Activated CD4-positive, alpha-beta T cell treated with anti-CD3 and anti-CD28 coated beads for 4 hours (primary cell): ENCODE data around the gene TMEM258.
A peak's percentile ranks its signal among the peaks of the same experiment; 100 is the strongest.

Experiments used
- DNase-seq, 2 donors: peaks; one replicate each; pipeline ENCODE4 v3.0.0-alpha.2; 2020

TMEM258 gene

DNA sequence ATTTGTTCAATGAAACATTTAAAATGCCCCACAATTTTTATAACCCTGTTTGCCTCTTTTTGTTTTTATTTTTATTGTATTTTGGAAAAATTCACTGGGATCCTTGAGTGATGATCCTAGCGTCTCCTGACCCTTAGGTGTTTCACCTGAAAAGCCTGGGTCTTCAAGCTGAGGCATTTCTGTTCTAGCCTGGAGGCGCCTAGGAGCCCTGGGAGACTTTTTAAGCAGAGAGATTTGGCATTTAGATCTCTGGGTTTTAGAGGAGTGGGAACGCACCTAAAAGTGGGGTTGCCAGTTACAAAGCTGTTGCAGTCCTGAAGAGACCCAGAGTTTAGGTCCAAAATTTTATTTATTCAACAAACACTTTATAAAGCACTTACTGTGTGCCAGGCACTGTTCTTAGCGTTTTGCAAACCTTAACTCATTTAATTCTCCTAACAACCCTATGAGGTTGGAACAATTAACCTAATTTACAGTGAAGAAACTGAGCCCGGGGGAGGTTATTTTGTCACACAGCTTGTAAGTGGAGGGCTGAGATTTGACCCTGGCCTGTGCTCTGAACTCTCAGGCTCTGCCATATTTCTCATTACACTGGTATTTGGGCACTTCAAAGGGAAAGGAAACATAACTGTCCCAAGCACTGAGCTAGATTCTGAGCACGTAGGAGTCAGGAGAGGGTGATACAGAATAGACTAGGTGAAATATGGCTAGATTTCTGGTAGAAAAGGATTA, 25.2 kb upstream of the TMEM258 start:
- no peak for DNase-seq

DNA sequence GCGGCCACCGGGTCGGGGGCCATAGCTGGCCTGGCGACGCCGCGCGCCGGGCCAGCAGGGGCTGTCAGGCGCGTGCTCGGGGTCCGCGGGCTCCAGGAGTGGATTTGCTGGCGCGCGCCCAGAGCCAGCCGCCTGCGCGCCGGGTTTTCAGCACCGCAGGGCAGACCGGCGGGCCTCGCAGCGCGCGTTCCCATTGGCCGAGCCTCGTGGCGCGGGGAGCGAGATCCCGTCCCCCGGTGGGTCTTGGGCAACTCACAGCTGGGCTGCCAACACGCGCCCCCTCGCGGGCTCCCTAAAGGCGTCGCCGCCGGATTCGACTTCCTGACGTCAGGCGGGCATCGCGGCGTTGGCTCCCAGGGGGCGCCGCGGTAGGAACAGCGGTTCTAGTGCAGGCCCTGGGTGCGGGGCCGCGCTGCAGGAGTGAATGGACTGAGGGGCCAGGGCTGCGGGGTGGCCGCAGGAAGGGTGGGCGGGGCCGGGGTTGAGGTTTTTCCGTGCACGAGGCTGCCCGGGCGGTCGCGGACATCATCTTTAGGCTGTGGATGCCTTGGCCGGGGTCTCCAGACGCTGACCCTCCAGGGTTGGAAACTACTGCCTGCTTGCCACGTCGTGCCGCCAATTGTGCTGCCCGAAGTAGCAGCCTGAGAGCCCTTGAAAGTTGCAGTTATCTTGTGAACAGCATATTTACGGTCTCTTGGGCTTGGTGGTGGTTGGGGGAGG, 24.5 kb upstream of the TMEM258 start, which contains the start of gene FADS1:
Gene FADS1, minus strand, starts transcription at position 268 of the 720 bp plus-strand sequence. Its CDS starts 74 bp downstream, at position 194.
- DNase-seq, result peak; percentile 64 to 67

DNA sequence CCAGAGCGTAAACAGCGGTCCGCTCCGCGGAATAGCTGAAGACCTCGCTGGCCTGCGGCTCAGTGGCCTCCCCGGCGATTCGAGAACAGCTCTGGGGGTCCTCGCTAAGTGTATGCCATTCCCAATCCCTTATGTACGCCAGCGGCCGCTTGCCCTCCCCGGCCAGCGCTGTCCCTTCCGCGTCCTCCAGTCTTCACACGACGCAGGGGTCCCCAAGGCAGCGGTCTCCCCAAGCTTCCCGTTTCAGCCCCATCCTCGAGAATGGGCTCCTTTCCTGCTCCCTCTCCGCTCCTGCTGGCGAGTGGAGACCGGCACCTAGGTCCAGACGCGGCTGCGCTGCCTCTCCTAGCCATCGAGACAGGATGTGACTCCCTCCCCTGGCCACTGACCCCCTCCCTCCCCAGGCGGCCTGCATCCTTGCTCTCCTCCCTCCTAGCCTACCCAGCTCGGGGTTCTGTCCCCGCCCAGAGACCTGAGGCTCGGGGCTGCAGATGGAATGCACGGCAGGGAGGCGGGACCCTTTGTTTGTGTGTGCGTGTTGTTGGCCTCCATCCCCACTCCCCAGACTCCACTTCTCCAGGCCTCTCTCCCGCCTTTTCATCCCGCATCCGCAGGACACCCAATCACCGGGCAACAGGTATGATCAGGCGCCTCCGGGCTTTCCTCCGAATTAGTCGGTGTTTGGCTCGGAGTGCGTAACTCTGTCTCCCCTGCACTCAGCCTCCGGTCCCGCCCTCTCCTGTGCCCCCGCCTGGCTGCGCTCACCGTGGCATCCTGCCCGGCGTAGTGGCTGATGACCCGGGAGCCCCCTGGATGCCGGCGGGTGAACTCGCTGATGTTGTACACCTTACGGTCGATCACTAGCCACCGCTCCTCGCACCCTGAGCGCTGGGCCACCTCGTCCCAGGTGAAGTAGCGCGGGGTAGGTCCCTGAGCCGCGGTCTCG, 23.7 kb upstream of the TMEM258 start:
- peak; percentile 54 to 57 for DNase-seq

DNA sequence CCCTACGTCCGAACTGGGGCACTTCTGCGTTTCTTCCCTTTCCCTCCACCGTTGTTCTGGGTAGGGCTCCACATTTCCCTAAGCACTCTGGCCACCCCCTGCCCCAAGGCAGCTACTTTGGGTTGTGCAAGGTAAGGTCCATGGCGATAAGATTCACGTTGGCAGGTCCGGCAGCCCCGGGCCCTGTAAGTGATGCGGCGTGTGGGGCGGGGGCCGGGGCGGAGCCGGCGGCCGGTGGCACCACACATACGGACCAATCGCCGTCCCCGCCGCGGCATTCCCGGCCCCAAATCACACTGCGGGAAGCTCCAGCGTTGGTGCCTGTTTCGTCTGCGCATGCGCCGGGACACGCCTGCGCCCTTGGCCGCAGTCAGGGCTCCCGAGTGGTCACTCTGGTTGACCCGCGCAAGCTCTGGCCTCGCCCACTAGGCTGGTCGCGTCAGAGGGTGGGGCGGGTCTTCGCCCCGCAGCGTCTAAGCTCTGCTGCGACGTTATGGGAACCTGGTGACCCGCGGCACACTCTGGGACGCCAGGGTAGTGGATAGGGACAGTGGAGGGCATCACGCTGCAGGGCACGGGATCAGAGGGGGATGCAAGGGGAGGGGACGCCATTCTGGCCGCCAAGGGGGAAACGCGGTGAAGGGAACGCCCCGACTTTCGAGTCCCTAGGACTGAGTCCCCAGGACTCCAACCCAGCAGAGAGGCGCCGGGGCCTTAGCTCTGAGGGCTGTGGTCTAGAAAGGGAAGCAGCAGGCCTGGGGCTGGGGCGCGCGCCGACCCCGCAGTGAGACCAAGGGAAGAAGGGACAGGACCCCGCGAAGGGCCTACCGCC, 22.8 kb upstream of the TMEM258 start:
- peak; percentile 11 to 25 for DNase-seq

DNA sequence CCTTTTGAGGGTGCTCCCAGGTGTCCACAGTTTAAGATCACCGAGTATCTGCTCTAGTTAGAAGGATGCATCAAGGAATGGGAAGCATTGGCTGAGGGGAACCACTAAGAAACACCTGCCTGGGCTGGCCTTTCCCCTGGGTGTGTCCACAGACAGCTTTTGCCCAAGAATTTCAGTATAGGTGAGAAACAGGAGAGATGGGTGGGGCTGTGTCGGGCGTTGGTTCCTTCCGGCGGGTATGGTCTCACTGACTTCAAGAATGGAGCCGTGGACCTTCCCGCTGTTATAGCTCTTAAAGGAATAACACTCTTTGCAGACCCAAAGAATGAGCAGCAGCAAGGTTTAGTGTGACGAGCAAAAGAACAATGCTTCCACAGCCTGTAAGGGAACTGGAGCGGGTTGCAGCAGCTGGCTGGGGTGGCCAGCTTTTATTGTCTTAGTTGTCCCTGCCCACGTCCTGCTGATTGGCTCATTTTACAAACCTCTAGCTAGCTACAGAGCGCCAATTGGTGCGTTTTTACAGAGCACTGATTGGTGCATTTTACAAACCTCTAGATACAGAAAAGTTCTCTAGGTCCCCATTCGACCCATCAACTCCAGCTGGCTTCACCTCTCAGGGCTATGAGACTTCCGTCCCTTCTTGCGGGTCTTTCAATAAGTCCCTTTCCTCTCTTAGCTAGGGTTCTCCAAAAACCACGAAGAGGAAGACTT, 22.0 kb upstream of the TMEM258 start:
- DNase-seq, result no peak

DNA sequence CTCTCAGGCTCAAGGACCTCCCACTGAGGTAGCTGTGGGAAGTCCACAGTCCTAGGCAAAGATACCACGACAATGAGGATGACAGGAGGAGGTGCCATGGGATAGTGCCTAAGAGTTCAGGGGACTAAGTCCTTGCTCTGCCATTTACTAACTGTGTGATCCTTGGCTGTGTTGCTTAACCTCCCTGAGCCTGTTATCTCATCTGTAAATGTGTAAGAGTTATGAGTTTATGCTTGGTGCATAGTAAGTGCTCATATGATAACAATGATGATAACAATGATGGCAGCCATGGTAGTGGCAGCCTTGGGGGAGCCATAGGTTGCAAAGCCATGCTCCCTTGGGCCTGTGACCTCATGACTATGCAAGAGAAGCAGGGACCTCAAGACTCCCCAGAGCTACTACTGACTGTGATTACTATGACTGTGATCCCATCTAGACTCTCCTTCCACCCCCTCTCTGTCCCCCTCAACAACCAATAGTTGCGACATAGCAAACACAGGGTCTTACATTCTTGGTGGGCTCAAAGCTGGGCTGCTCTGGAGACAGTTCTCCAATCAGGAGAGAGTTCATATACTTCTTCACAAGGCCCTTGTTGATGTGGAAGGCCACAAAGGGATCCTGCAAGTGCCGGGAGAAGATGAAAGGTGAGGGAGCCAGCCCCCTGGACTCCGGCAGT, 20.5 kb upstream of the TMEM258 start:
- DNase-seq, result no peak

DNA sequence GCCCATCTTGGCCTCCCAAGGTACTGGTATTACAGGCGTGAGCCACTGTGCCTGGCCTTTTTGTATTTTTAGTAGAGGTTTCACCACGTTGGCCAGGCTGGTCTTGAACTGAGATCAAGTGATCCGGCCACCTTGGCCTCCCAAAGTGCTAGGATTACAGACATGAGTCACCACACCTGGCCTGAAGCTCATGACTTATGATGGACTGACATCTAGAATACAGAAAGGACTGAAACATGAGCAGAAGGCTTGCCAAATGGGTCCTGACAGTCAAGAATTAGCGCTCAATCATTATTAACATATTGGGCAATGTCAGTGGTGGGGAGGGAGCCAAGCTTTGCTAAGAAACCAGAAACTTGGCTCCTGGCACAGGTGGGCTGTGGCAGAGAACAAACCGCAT, 19.4 kb upstream of the TMEM258 start:
- no peak for DNase-seq

DNA sequence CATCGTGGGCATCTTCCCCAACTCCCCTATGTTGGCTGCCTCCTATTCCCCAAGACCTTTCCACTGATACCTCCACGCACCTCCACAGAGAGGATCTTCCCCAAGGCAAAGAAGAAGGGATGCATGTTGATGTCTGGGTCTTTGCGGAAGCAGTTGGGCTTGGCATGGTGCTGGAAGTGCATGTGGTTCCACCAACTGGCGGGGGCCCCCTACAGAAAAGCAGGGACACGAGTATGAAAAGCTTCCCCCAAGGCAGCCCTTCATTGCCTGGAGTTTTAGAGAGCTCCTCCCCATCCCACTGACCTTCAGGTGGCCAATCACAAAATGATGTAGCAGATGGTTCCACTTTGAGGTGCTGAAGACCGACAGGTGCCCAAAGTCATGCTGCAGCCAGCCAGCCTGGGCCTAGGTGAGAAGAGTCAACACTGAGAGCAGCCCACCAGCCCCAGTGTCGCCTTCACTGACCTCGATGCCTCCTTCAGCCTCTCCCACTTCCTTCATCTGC, 18.3 kb upstream of the TMEM258 start:
- no peak for DNase-seq

DNA sequence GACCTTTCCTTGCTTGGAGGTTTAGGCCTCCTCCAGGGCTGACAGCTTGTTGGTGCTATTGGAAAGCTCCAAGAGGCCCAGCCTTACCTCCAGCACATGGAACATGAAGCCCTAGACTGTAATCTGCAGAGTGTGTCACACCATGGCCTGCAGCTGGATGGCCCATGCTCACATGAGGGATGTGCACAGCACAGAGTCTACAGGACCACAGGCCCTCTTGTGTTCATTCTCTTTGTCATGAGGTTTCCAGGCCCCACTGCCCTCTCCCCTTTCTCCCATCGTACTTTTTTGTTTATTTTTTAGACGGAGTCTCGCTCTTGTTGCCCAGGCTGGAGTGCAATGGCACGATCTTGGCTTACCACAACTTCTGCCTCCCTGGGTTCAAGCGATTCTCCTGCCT, 14.4 kb upstream of the TMEM258 start:
- no peak for DNase-seq

DNA sequence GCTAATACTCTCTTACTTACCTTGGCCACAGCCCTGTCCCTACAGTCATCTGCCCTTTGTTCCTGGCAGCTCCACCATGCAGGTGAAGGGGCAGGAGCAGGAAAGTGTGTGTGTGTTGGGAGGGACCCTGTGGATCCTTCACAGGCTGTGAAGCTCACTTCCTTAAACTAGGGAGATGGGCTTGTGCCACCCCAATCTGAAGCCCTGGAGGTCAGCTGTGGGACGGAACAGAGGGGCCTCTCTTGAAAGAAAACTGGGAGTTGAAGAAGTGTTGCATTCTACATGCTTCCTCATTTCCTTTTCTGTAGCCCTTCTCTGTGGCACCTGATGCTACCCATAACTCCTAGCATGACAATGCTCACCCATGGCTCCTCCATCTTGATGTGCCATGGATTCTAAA, 12.7 kb upstream of the TMEM258 start:
- no peak for DNase-seq

DNA sequence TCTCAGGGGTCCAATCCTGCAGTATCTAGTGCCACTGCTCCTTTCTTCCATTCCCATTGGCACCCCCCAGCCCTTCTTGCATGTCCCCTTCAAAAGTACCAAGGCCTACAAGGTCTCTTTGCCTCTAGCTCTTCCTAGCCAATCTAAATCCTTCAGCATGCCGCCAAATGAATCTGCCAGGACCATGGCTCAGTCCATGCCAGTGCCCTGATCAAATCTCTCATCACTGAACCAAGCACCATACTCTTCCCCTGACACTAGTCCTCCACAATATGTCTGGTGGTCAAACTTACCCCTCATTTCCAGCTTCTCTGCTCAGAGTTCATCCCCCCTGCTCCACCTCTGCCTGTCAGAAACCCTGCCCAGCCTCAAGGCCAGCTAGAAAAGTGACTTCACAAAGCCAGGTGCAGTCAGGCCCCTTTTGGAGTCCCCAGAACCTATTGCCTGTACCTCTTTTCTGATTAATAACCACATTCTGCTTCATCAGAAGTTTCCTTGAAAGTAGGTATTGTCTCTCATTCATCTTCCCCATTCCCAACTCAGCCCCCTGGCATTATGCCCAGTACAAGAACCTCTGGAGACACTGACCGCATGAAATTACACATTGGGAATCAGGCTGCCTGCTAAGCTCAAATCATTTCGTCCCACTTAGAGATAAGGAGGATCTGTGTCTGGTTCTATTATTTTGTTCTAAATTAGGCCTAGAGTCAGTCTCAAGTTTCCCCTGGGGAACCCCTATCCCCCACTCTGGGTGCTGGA, 11.7 kb upstream of the TMEM258 start:
- no peak for DNase-seq

DNA sequence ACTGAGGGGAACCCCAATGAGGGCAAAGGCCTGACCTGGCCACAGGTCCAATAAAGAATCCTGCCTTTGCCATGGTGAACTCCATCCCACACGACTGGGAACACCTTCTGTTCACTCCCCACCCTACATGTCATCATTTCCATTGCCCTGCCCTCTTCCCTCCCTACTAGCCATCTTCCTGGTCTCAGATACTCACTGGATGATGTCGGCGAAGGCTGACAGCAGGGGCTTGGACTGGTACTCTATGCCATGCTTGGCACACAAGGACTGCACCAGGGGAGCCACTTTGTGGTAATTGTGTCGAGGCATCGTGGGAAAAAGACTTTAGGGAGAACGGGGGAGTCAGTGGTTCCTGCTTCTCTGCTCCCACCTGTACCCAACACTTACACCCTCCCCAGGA, 10.2 kb upstream of the TMEM258 start:
- DNase-seq, result no peak

DNA sequence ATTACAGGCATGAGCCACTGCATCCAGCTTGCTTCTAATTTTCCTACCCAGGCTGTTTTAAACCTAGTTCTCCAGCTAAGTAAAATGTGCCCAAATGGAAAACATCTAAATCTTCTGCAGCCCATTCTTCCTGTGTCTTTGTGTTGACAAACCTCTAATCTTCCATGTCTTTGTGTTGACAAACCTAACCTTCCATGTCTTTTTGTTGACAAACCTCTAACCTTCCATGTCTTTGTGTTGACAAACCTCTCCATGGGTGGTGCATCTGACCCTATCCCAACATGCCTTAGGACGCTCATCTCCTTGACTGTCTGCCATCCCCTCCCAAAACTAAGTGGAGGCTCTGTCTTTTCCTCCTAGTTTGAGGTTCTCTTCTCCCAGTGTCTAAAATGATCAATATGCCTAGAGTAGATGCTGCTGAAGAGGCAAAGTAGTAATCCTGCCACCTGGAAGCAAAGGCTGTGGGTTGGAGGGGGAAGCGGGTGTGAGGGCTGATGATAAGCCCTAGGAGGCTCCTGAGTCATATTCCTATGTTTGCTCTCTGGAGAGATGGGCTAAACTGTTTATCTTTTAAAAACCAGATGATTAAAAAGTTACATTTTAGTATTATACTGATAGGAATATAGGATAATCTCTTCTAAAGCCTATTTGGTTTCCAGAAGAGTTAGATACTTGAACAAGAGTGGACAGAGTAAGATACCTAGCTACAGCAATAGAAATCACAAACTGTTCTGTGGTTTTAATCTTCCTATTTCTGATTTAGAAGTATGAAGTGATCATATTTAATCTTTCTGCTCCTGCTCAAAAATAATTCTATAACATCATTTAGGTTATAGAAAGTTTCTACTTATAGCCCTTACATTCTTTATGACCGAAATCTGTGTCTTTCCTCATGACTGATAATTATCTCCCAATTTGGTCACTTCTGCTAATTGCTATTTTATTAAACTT, 8.2 kb upstream of the TMEM258 start:
- no peak for DNase-seq

DNA sequence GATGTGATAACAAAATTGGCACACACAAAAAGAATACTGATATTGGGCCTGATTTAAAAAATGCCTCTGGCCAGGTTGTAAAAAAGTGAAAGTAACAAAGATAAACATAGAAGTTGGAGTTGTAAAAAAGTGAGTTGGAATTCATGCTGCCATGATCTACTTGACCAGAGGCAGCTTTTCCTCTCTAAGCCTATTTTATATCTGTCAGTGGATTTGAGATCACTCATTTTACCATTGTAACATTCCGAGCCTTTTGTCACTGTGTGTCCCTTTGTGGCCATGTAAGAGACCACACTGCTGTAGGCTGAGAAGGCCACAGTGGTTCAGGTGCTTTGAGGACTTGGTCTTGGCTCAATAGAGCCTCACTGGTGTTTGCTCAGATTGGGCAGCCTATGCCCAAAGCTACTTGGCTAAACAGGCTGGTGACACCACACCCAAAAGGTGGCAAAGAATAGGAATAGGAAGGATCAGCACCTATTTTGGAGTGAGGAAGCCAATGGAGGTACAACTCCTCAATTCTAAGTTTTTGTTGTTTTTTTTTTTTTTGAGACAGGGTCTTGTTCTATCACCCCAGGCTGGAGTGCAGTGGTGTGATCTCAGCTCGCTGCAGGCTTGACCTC, 7.4 kb upstream of the TMEM258 start:
- DNase-seq, result no peak

DNA sequence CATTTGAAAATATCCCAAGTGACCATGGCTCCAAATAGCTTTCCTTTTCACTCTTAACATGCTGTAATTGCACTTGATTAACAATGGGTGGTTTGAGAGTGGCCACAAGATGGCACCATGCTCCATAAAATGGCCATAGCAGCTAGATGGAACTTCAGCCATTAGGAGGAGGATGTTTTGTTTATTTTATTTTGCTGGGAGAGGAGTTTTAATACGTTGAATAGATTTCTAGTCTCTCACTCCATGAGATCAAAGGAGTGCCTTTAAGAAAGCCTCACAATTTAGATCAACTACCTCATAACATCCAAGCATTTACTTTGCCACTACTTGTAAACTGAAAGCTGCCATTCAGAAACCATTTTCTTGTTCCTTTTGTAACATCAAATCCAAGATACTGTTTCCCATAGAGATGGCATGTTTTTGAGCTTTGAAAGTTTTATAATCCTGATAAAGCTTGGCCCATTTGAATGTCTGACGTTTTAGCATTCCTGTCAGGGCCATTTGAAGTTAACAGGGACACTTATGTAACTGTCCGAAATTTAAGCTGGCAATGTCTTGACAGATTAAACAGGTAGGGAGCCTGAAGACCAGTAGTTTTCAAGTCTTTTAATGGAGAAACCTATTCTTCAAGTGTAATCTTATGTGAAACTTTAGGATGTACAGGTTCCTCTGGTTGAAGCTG, 5.0 kb upstream of the TMEM258 start:
- peak; percentile 65 to 73 for DNase-seq

DNA sequence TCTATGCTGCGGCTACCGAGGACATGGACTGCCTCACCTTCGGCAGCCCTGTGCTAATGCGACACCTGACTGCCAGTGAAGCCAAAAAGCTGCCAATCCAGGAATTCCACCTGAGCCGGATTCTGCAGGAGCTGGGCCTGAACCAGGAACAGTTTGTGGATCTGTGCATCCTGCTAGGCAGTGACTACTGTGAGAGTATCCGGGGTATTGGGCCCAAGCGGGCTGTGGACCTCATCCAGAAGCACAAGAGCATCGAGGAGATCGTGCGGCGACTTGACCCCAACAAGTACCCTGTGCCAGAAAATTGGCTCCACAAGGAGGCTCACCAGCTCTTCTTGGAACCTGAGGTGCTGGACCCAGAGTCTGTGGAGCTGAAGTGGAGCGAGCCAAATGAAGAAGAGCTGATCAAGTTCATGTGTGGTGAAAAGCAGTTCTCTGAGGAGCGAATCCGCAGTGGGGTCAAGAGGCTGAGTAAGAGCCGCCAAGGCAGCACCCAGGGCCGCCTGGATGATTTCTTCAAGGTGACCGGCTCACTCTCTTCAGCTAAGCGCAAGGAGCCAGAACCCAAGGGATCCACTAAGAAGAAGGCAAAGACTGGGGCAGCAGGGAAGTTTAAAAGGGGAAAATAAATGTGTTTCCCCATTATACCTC, 3.6 kb upstream of the TMEM258 start:
- no peak for DNase-seq

DNA sequence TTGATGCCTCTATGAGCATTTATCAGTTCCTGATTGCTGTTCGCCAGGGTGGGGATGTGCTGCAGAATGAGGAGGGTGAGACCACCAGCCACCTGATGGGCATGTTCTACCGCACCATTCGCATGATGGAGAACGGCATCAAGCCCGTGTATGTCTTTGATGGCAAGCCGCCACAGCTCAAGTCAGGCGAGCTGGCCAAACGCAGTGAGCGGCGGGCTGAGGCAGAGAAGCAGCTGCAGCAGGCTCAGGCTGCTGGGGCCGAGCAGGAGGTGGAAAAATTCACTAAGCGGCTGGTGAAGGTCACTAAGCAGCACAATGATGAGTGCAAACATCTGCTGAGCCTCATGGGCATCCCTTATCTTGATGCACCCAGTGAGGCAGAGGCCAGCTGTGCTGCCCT, 3.1 kb upstream of the TMEM258 start:
- DNase-seq, result no peak
